ENCODE data around the gene SPTSSB.
A peak's percentile ranks its signal among the peaks of the same experiment; 100 is the strongest.

SPTSSB gene

GRCh38 chr3:161390200-161390599 is 18.9 kb upstream of the SPTSSB start:
- DNase-seq: no peak

- DNase-seq: peak; percentile 65 to 86 (median 76)
These were observed 18.2 kb upstream of the SPTSSB start for GRCh38 chr3:161389445-161390035.

GRCh38 chr3:161388855-161389254 is 17.5 kb upstream of the SPTSSB start:
- peak in 3 of 4 experiments; percentile 29 to 86 (median 85) for DNase-seq

GRCh38 chr3:161386991-161387770 is 15.9 kb upstream of the SPTSSB start:
- DNase-seq: peak in 2 of 4 experiments; percentile 47 to 58

DNA sequence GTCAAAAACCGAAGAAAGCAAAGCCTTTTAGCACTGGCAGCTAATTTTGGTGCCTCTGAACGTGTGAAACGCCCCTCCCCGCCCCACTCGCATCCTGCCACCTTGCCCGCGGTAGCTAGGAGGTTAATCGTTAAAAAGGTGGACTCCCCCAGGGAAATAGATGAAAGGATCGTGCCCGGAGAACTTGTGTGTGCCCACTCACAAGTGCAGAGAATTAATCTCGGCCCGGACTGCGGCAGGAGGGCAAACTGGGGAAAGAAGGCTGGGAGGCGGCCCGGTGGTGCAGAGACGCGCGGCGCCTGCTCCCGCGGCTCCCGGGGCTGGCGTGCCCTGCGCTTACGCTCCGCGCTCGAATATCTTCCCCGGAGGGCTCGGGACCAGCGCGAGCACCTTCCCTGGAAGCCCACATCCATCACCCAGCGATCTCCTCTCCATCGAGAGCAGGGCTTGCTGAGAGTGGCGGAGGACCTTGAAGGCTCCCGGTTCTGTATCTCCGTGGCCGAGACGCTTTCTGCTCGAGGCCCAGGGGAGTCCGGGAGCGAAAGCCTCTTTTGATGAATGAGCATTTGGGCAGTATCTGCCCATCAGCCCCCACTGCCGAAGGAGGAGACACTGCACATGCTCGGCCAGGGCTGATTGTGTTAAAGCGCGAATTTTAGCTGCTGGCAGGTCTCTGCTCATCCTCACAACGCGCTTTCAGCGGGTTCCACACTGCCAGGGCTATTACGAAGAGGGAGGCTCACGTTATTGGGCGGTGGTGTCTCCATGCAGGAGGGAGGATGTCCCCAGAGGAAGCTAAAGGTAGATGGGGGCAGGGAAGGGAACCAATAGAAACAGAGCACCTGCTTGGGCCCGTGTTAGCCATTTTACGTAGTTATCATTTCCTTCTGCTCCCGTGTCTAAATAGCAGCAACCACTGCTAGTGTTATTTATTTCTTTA is 1.3 kb upstream of the SPTSSB start:
- DNase-seq: peak in 2 of 4 experiments; percentile 22 to 42

DNA sequence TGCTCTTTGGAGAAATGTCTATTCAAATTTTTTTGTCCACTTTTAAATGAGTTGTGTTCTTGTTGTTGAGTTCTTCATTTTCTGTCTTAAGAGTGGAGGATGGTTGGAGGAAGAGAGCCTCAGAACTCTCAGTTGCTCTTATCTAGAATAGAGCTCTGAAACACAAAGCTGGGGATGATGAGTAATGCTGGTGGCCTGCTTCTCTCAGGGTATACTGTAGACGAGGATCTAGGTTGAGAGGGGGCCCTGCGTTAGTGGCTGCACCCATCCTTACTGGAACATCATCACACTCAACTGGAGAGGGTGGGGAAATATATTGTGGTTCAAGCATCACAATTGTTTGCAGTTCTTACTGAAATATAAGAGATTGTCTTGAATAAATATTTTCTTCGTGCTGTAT is 1.8 kb downstream of the SPTSSB start:
- DNase-seq: no peak

DNA sequence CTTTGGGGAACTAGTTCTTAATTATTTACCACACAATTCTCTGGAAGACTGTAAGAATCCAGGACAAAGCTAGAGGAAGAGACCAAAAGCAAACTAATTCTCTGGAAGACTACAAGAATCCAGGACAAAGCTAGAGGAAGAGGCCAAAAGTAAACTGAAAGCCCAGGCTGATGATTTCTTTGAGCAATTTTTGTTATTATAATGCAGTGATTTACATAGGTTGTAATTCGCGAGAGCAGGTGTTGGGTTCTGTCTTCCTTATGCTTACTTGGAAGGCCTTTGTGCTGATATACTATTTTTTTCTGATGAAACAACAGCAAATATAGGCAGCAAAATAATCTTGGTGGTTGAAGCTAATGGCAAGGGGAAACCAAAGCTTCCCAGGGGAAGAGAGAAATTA is 5.2 kb downstream of the SPTSSB start:
- no peak for DNase-seq

DNA sequence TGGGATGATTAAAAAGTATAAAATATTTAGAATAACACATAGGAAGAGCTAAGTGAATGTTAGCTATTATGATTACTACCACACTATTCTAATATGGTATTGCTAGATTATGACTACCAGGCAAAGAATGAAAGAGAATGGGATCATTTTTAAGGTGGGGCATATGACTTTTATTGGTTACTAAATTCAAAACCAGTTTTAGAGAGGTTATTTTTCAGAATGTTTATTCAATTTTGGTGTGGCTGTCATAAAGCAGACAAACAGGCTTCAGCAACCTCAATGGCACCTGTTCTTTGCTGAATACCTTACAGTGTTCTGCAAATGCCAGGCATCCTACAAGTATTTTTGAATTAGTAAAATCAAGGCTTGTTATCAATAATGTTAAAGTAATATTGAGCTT is 12.8 kb downstream of the SPTSSB start:
- no peak for DNase-seq

- no peak for DNase-seq
These were observed 15.0 kb downstream of the SPTSSB start for GRCh38 chr3:161356287-161356686.

GRCh38 chr3:161355508-161355907 is 15.8 kb downstream of the SPTSSB start:
- no peak for DNase-seq

DNA sequence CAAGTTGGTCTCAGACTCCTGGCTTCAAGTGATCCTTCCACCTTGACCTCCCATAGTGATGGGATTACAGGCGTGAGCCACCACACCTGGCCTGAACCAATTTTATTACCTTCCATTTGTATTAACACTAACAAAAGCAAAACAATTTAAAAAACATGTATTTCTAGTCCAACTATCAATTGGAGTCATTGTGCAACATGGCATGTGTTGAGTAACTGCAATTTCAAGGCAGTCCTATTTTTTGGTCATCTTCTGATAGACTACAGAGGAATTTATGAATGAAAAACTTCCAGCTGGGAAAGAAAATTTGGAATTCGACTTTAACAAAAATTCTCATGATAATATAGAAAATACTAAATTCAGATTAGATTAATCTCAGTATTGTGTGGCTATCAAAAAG is 16.8 kb downstream of the SPTSSB start:
- DNase-seq: no peak

DNA sequence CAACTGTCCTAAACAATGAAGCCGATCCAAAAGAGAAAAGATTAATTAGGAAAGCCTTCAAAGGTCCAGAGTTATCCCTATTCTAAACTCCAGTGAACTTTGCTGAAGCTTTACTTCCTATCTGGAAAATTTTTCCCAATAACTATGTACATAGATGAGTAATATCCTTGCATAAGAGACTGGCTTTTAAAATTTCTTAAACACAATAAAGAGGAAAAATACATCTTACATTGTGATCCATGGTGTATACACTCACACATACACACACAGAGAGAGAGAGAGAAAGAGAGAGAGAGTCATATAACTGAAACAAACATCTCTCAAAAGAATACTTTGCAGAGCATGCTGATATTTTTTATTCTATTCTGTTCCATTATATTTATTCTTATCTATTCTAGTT is 20.0 kb downstream of the SPTSSB start:
- no peak for DNase-seq

GRCh38 chr3:161350916-161351315 is 20.4 kb downstream of the SPTSSB start:
- DNase-seq: no peak

- peak in 3 of 4 experiments; percentile 14 to 30 (median 17) for DNase-seq
These were observed 21.6 kb downstream of the SPTSSB start for GRCh38 chr3:161349529-161350312.

- no peak for DNase-seq
These were observed 22.4 kb downstream of the SPTSSB start for GRCh38 chr3:161348796-161349400.

GRCh38 chr3:161347726-161348125 is 23.6 kb downstream of the SPTSSB start:
- no peak for DNase-seq

DNA sequence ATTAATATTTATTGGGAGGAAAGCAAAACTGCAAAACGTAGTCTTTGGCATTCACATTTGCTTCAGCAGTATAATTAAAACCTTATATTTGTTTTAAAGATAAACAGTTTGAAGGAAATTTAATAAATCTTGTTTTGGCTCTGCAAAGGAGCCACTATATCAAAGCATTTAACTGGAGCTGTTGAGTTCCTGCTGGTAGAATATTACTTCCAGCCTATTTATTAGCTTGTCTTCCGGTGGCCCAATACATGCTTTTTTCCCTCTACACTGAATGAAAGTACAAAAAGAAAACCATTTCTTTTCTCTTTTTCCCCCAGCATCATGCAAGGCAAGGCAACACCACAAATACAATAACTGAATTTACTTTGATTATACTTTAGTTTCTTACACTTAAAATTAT is 26.3 kb downstream of the SPTSSB start:
- no peak for DNase-seq

GRCh38 chr3:161343986-161344385 is 27.3 kb downstream of the SPTSSB start:
- DNase-seq: no peak

DNA sequence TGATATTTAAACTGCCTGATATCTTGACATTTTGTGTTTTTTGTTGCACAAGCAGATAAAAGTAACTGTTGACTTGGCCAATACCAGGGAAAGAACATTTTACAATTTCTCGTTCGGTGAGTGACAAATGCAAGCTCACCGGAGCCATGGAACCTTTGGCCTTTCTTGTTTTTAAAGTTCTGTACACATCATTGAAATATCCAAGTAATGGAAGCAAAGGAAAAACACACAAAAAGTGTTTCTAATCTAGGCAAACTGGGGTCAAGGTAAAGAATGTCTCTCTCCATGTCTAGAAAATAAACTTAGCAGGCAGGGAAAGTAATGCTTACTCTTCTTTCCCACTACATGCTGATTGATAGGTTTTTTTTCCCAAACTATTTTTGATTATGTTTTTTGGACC is 27.8 kb downstream of the SPTSSB start:
- no peak for DNase-seq

GRCh38 chr3:161342629-161343028 is 28.7 kb downstream of the SPTSSB start:
- no peak for DNase-seq

DNA sequence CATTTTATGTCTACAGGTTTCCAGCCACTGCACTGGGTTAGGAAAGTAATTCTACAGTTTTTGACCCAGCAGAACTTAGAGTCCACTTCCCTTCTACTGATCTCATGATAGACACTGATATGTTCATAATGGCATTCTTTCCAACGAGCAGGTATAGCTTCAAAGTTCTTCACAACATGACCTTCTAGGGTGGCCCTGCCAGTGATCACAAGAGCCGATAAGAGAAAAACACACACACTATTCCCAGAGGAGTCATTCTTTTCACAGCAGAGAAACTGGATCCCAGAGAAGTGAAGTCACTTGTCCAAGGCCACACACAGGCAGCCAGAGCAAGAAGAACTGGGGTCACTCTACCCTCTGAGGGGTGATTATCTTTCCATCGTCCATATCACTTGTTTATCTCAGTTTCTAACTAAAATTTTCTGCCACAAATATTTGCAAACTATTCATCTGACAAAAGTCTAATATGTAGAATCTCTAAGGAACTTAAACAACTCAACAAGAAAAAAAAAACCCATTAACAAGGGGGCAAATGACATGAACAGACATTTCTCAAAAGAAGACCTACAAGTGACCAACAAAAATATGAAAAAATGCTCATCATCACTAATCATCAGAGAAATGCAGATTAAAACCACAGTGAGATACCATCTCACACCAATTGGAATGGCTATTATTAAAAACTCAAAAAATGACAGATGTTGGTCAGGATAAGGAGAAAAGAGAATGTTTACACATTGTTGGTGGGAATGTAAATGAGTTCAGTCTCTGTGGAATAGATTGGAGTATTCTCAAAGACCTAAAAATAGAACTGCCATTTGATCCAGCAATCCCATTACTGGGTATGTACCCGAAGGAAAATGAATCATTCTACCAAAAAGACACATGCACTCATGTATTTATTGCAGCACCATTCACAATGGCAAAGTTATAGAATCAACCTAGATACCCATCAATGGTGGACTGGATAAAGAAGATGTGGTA is 31.5 kb downstream of the SPTSSB start:
- DNase-seq: no peak
